Ishikawa (cell line): ENCODE data around the gene SESN2.

Experiments
- CEBPB ChIP-seq: IDR thresholded peaks from 2 replicates; pipeline ENCODE4 v1.6.1; 2012
- CREB1 ChIP-seq: IDR thresholded peaks from 2 replicates; pipeline ENCODE4 v1.6.1; 2012; ENCODE audit warnings: low read depth
- EGR1 ChIP-seq: IDR thresholded peaks from 2 replicates; pipeline ENCODE4 v1.6.1; 2012
- EP300 ChIP-seq: IDR thresholded peaks from 2 replicates; pipeline ENCODE4 v1.6.1; 2012; ENCODE audit warnings: borderline replicate concordance
- FOXM1 ChIP-seq: IDR thresholded peaks from 2 replicates; pipeline ENCODE4 v1.6.1; 2012; ENCODE audit warnings: low read depth, borderline replicate concordance
- MAX ChIP-seq: IDR thresholded peaks from 2 replicates; pipeline ENCODE4 v1.6.1; 2012
- NFIC ChIP-seq: IDR thresholded peaks from 2 replicates; pipeline ENCODE4 v1.6.1; 2012
- RAD21 ChIP-seq: IDR thresholded peaks from 2 replicates; pipeline ENCODE4 v1.6.1; 2012; ENCODE audit warnings: low read depth
- REST ChIP-seq: IDR thresholded peaks from 2 replicates; pipeline ENCODE4 v1.6.1; 2012; ENCODE audit warnings: low read depth, mild to moderate bottlenecking
- TAF1 ChIP-seq: IDR thresholded peaks from 2 replicates; pipeline ENCODE4 v1.6.1; 2012; ENCODE audit warnings: low read depth, mild to moderate bottlenecking
- TCF12 ChIP-seq: IDR thresholded peaks from 2 replicates; pipeline ENCODE4 v1.6.1; 2012; ENCODE audit warnings: low read depth
- TEAD4 ChIP-seq: IDR thresholded peaks from 2 replicates; pipeline ENCODE4 v1.6.1; 2012
- USF1 ChIP-seq: IDR thresholded peaks from 2 replicates; pipeline ENCODE4 v1.6.1; 2012
- YY1 ChIP-seq: IDR thresholded peaks from 2 replicates; pipeline ENCODE4 v1.6.1; 2012; ENCODE audit warnings: low read depth
- ZBTB7A ChIP-seq: IDR thresholded peaks from 2 replicates; pipeline ENCODE4 v1.6.1; 2012; ENCODE audit warnings: low read depth

SESN2 gene

GRCh38 chr1:28267633-28268032 is 8.3 kb downstream of the SESN2 start:
- no peak for TF ChIP-seq CREB1
- TF ChIP-seq YY1 = no peak
- no peak for TF ChIP-seq EGR1
- TF ChIP-seq ZBTB7A = no peak
- no peak for TF ChIP-seq CEBPB
- TF ChIP-seq USF1 = no peak
- no peak for TF ChIP-seq RAD21
- TF ChIP-seq EP300 = no peak
- no peak for TF ChIP-seq FOXM1
- TF ChIP-seq TEAD4 = no peak
- TF ChIP-seq REST = no peak
- no peak for TF ChIP-seq TAF1

- TF ChIP-seq CREB1 (no peak), CEBPB (no peak), MAX (no peak), TCF12 (no peak), USF1 (no peak), NFIC (no peak), ZBTB7A (no peak), FOXM1 (no peak), RAD21 (no peak), EGR1 (no peak), REST (no peak), YY1 (no peak), TAF1 (no peak), EP300 (no peak)
These were observed 10.2 kb downstream of the SESN2 start for GRCh38 chr1:28269529-28269928.

GRCh38 chr1:28272215-28272852 is 13.0 kb downstream of the SESN2 start:
- TF ChIP-seq MAX (no peak), TEAD4 (no peak), REST (no peak), TAF1 (no peak), NFIC (no peak), CREB1 (no peak), USF1 (no peak), CEBPB (no peak), TCF12 (no peak), ZBTB7A (no peak), EGR1 (no peak), YY1 (no peak), FOXM1 (no peak), EP300 (no peak), RAD21 (no peak)
